Measurements from ENCODE around the gene SNAI3.

The SNAI3 gene

DNA sequence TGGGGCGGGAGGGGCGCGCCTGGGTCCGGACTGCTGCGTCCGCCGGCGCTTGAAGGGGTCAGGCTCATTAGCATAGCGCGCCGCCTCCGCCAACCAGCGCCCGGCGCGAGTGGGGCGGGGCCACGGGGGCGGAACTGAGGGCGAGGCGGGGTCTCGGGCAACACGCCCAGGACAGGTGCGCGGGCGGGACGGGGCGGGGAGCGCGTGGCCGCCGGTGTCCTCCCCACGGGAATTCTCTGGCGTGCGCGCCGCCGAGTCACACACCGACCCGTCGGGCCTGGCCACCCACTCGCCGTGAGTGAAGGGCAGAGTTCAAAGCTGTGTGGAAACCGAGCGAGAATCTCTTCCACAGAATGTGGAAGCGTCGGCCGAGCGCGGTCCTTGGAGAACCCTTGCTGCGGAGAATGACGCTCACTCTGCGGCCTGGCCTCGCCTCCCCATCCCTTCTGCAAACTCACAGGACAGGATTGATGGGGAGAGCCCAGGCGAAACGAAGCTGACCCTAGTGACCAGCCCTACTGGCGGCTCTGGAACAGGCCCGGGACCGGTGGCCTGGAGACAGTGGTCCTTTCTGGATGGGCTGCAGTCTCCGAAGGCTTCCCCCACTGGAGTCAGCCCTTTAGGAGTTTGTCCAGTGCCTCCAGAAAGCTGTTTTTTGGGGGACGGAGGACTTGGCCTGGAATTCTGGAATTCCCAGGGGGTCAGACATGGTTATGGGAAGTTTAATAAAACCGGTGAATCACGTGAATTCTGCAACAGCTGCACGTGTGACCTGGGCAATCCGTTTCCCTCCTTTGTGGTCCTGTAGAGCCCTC lies at the start of gene SNAI3:
SNAI3 (minus strand) TSS at position 69 of the 815 bp plus-strand sequence. CDS start 101 bp downstream, outside the sequence.
- peak within 1 kb of the TSS; percentile 72 for H3K4me3 ChIP-seq (ENCODE audit: low read length)
- TF ChIP-seq ZNF274 (IDR thresholded peaks at IDR 0.05; ENCODE audit: low read depth, low read length) = no peak

DNA sequence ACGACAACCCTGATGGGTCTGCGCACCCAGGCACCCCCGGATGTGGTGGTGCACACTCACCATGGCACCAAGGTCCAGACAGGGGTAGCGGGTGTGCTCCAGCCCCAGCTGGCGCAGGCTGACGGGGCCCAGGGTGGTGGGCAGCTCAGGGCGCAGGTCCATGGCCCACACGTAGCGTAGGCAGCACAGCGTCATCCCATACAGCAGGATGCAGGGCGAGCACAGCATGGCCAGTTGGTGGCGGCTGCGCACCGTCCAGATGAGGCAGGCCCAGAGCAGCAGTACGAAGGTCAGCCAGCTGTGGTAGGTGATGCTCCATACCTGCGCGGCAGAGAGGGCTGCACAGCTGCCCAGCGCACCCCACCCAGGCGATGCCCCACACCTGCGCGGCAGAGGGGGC lies 49.8 kb upstream of the SNAI3 start:
- no peak overlapping the region for H3K4me3 ChIP-seq (ENCODE audit: low read length)

DNA sequence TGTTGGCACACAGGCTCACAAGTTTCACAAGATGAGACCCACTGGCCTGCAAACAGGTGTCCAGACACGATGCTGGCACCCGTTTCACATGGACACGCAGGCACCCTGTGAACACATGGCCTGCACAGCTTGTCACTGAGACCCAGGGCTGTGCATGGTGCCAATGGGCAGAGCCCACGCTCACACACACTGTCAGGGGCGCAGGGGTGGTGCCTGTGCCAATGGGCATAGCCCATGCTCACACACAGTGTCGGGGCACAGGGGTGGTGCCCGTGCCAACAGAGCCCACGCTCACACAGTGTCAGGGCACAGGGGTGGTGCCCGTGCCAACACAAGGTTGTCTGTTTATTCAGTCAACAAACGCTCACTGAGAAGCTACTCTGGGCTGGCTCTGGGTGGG lies 49.3 kb upstream of the SNAI3 start:
- no peak overlapping the region for H3K4me3 ChIP-seq (ENCODE audit: low read length)
- no peak for TF ChIP-seq ZNF274 (IDR thresholded peaks at IDR 0.05; ENCODE audit: low read depth, low read length)

More for the DNA sequence above, 49.8 kb upstream of the SNAI3 start:
- no peak for TF ChIP-seq ZNF274 (IDR thresholded peaks at IDR 0.05; ENCODE audit: low read depth, low read length)

DNA sequence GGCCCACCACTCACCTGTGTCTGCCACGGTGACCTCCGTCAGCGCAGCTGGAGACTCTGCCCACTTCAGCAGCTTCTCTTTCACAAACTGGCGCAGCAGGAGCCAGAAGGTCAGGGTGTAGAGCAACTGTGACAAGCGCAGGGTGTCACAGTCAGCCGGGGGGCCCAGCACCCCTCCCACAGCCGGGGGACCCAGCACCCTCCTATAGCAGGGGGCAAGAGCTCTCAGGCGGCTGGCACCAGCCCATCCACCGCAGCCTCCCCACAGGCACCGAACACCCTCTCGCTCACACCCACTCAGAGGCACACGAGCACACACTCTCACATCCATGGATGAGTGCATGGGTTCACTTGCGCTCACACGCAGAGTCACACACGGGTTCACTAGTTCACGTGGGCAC lies 48.8 kb upstream of the SNAI3 start:
- no peak for TF ChIP-seq ZNF274 (IDR thresholded peaks at IDR 0.05; ENCODE audit: low read depth, low read length)

DNA sequence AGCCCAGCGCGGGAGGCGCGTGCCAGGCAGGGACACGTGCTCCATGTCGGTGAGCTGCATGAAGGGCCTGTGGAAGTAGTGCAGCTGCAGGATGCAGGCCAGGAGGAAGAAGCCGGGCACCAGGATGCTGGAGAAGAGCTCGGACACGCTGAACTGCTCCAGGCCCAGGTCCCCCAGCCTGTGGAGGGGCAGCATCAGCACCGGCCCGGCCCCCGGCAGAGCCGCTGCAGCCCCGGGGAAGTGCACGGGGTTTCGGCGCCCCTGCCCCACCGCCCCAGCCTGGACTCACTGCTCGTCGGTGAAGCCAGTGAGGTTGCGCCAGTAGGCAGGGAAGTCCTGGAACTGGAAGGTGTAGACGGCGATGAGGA lies 48.0 kb upstream of the SNAI3 start:
- H3K4me3 ChIP-seq (ENCODE audit: low read length) = no peak overlapping the region
- no peak for TF ChIP-seq ZNF274 (IDR thresholded peaks at IDR 0.05; ENCODE audit: low read depth, low read length)

More for the DNA sequence above, 48.8 kb upstream of the SNAI3 start:
- no peak overlapping the region for H3K4me3 ChIP-seq (ENCODE audit: low read length)

DNA sequence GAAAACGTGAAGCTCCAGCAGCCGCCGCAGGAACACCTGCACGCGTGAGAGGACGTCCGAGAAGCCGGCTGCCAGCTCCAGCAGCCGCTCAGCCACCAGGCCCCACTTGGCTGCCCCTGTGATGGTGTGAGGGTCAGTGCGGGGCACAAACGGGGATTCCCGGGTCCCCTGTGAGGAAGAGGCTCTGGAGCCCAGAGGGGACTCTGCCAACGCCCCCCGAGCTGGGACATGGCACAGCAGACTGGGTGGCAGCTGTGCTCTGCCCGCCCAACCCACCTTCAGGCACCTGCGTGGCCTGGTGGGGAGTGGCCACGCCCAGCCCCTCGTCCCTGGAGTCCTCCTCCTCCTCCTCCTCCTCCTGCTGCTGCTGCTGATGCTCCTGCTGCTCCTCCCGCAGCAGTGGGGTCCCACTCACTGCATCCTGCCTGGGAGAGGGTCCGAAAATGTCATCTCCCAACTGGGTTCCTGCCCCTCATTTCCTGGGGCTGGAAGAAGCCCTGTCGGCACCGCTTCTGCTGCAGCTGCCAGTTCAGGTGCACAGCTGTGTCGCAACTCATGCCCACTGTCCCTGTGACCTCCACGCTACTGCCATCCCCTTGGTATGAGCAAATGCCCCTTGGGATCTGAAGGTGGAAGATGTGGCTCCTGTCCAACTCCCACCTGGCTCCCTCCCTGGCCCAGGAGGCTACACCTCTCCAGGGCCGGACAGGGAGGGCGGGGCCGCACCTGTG lies 47.5 kb upstream of the SNAI3 start:
- TF ChIP-seq ZNF274 (IDR thresholded peaks at IDR 0.05; ENCODE audit: low read depth, low read length) = no peak

DNA sequence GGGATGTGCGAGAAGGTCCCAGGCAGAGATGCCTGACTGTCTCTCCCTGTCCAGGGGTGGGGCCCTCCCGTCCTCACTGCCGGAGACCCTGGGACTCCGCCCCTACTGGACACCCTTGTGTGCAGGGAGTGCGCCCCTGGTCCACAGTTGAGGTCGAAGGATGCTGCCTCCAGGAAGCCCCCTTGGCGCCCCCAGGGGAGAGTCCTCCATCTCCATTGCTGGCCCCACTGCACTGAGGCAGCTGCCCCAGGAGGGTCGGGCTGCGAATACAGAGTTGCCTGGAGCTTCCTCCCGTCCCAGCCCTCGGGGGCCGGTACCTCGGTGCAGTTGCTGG lies 46.6 kb upstream of the SNAI3 start:
- no peak for TF ChIP-seq ZNF274 (IDR thresholded peaks at IDR 0.05; ENCODE audit: low read depth, low read length)
- H3K4me3 ChIP-seq (ENCODE audit: low read length) = no peak overlapping the region

More for the DNA sequence above, 47.5 kb upstream of the SNAI3 start:
- no peak overlapping the region for H3K4me3 ChIP-seq (ENCODE audit: low read length)

DNA sequence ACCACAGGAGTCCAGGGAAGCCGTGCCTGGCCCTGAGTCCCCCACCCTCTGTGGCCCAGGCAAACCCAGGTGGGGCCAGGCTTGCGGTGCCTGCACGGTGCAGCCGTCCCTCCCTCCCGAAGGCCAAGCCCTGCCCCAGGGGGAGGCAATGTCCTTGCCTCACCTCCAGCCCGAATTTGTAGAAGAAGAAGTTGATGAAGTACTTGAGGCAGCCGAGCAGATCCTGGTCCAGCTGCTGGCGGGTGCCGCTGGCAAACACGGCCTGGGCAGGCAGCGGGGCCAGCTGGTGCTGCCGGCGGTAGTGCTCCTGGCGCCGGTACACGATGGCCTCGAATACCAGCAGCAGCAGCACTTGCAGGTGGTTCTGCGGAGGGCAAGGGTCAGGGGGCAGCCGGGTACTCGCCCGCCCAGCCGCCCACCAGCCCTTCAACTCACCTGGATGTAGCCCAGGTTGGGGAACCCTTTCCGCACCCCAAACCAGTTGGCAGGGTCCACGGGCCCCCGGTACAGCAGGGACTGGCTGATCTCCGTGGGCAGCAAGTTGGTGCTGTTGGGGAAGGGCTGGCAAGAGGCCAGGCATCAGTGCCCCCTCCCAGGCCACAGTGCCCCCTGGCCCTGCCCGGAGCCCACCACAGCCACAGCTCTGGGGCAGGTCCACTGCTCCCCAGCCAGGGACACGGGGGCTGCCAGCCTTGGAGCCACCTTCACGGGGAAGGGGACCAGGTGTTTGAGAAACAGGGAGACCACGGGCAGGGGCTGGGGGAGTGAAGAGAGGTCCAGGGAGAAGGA lies 46.1 kb upstream of the SNAI3 start:
- TF ChIP-seq ZNF274 (IDR thresholded peaks at IDR 0.05; ENCODE audit: low read depth, low read length) = no peak

DNA sequence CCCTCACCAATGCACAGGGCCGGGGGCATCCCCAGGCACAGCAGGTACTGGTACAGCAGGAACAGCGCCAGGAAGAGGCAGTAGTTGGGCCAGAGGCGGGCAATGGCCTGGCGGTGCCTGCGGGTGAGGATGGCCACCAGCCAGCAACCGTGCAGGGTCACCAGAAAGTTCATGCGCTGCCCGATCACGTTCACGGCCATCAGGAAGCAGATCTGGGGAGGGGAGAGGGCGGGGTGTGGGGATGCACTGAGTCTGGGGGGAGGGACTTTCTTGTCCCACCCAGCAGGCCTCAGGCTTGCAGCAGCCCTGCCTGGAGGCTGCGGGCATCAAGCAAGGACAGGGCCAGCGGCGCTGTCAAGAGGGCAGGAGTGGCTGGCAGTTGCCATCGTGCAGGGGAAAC lies 45.4 kb upstream of the SNAI3 start:
- no peak for TF ChIP-seq ZNF274 (IDR thresholded peaks at IDR 0.05; ENCODE audit: low read depth, low read length)
- H3K4me3 ChIP-seq (ENCODE audit: low read length) = no peak overlapping the region

More for the DNA sequence above, 46.1 kb upstream of the SNAI3 start:
- no peak overlapping the region for H3K4me3 ChIP-seq (ENCODE audit: low read length)

DNA sequence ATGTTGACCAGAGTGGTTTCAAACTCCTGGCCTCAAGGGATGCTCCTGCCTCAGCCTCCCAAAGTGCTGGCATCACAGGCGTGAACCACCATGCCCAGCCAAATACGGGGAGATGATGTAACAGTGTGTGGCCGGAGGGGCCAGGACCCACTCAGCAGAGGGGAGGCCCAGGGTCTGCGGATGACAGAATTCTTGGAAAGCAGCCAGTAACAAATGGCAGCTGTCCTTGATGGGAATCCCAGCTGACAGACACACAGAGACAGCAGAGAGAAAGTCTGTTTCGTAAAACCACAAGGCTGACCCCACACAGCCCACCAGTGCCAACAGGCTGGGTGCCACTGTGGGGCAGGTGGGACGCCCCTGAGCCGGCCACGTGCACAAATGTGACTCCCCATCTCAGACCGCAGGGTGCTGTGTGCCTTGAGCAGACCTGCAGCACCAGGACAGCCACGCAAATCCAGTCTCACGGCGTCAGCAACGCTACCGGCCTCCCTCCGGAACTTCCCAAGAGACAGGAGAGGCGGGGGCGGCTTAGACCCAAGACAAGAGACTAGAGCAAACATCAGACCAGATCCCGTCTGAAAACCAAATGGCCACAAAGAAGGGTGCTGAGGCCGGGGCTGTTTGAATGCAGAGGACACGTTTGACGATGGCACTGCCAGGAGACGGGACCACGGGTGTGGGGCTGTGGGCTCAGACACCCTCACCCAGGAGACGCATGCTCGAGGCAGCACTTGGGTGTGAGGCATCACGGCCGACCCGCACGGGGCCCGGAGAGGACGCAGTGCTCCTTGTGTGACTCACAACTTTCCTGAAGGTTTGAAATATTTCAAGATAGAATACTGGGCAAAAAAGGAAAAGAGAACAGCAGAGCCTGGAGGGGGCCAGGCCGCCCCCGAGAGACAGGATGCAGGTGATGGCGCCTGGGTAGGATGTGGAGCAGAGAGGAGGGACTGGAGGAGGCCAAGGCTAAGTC lies 44.6 kb upstream of the SNAI3 start:
- TF ChIP-seq ZNF274 (IDR thresholded peaks at IDR 0.05; ENCODE audit: low read depth, low read length) = no peak
- H3K4me3 ChIP-seq (ENCODE audit: low read length) = no peak overlapping the region

DNA sequence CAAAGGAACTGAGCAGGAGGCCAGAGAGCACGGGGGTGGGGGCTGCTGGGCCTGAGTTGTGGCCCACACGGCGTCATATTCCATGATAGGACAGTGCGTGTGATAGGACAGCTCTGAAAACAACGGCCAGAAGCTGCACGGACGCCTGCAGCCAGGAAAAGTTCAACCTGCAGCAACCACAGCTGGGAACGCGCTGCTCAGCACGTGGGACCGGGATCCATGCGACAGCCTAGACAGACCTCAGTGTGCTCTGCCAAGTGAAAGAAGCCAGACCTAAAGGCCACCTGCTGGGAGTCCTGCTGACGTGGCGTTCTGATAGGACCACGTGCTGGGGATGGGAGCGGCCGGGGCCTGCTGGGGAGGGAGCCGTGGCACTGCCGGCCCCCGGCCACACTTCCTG lies 41.6 kb upstream of the SNAI3 start:
- TF ChIP-seq ZNF274 (IDR thresholded peaks at IDR 0.05; ENCODE audit: low read depth, low read length) = no peak
- no peak overlapping the region for H3K4me3 ChIP-seq (ENCODE audit: low read length)

DNA sequence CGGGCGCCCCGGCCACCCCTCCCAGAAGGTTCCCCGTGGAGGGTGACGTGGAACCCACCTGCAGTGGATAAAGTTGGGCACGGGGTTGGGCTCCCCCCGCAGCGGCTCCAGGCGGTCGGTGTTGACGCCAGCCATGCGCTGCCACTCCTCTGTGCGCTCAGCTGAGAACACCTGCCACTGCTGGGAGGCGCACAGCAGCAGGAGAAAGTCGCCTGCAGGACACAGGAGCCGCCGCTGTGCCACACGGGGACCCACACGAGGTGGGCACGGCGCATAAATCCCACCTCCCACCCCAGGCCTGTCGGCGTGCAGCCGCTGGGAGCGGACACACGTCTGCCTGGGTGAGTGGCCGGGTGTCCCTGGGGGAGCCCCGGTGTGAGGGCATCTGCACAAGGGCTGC lies 40.7 kb upstream of the SNAI3 start:
- TF ChIP-seq ZNF274 (IDR thresholded peaks at IDR 0.05; ENCODE audit: low read depth, low read length) = no peak
- H3K4me3 ChIP-seq (ENCODE audit: low read length) = no peak overlapping the region

DNA sequence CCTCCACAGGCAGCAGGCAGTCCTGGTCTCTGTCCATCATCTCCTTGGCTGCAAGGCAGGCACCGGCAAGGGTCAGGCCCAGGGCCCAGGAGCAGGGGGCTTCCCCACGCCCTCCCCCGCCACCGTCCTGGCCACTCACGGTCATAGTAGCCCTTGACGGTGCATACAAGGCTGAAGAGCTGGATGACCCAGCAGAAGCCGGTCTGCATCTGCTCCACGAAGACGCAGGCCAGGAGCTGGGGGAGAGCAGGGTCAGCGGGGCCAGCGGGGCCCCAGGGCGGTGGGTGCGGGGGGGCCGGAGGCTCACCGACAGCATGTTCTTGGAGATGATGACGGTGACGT lies 40.1 kb upstream of the SNAI3 start:
- TF ChIP-seq ZNF274 (IDR thresholded peaks at IDR 0.05; ENCODE audit: low read depth, low read length) = no peak
- no peak overlapping the region for H3K4me3 ChIP-seq (ENCODE audit: low read length)

Measured in GM08714 (cell line).